IPS DF 6.9 (cell line): Measurements from ENCODE around the gene MLXIPL.

Experiments used
- DNase-seq: peaks from one replicate; pipeline ENCODE4 v3.0.0-alpha.2; 2013; ENCODE audit warnings: low read depth, low spot score
- H3K27ac ChIP-seq: one replicate; pipeline ENCODE4 v1.5.1; 2013; ENCODE audit warnings: low read length, control low read depth
- H3K27me3 ChIP-seq: 2 replicates; pipeline ENCODE4 v1.6.1; 2013; ENCODE audit warnings: mild to moderate bottlenecking, low read length; ENCODE audit not compliant: control insufficient read depth, insufficient read depth
- H3K36me3 ChIP-seq: 2 replicates; pipeline ENCODE4 v1.6.1; 2013; ENCODE audit warnings: low read length; ENCODE audit not compliant: control insufficient read depth, insufficient read depth
- H3K4me1 ChIP-seq: 2 replicates; pipeline ENCODE4 v1.6.1; 2013; ENCODE audit warnings: low read length; ENCODE audit not compliant: control insufficient read depth, insufficient read depth
- H3K4me3 ChIP-seq: 2 replicates; pipeline ENCODE4 v1.5.1; 2013; ENCODE audit warnings: mild to moderate bottlenecking, low read length
- H3K9me3 ChIP-seq: 2 replicates; pipeline ENCODE4 v1.6.1; 2013; ENCODE audit warnings: low read length, inconsistent platforms; ENCODE audit not compliant: control insufficient read depth, insufficient read depth
- WGBS: extraction: QIAGEN DNeasy Blood & Tissue Kit; methylation state at CpG from one replicate; pipeline ENCODE4 v1.1.7; 2013; ENCODE audit warnings: mixed read lengths, missing lambda C conversion rate; ENCODE audit not compliant: insufficient read length, insufficient coverage; 5-methylcytosine and 5-hydroxymethylcytosine counted together

The MLXIPL gene

DNA sequence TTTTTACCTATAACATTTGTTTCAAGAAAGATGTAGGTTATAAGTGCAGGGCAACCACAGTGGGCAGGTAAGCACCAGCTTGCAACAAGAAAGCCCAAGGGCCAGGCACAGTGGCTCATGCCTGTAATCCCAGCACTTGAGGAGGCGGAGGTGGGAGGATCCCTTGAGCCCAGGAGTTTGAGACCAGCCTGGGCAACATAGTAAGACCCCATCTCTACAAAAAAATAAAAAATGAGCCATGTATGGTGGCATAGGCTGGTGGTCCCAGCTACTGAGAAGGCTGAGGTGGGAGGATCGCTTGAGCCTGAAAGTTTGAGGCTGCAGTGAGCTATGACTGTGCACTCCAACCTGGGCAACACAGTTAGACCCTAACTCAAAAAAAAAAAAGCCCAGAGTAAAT lies 79.6 kb downstream of the MLXIPL start:
- H3K9me3 ChIP-seq: no peaks in the 10 kb centered on the region
- H3K27ac ChIP-seq: no peak overlapping the region
- H3K27me3 ChIP-seq: no peaks in the 10 kb centered on the region
- no peak overlapping the region for H3K4me3 ChIP-seq
- peaks cover 3% of the 10 kb centered on the region; the same call in 1 of the 2 replicates for H3K36me3 ChIP-seq
- no peaks in the 10 kb centered on the region for H3K4me1 ChIP-seq
- no CpG with 5 or more reads among the region's 2 CpGs for whole genome bisulfite sequencing
- no peak for DNase-seq
